Colon (tissue), 2 donors: ENCODE data around the gene FRY.

ENCODE experiments used
- FAIRE-seq: peaks from 2 replicates; lab custom pipeline; 2012; peaks lifted over from hg19 to GRCh38; lab: Jason Lieb, UNC
- donor health status: control.
- donor health status: control.

The FRY gene

GRCh38 chr13:32262165-32262564 lies 230.6 kb downstream of the FRY start:
- no peak for FAIRE-seq

GRCh38 chr13:32262619-32263018 lies 231.0 kb downstream of the FRY start:
- no peak for FAIRE-seq

- FAIRE-seq: no peak
These were observed 232.8 kb downstream of the FRY start for GRCh38 chr13:32264407-32264806.

- FAIRE-seq: no peak
These were observed 234.2 kb downstream of the FRY start for GRCh38 chr13:32265726-32266125.

GRCh38 chr13:32266130-32266529 lies 234.6 kb downstream of the FRY start:
- FAIRE-seq: no peak

GRCh38 chr13:32267836-32268439 lies 236.4 kb downstream of the FRY start:
- no peak for FAIRE-seq

- FAIRE-seq: no peak
These were observed 240.6 kb downstream of the FRY start for GRCh38 chr13:32272021-32272683.

- no peak for FAIRE-seq
These were observed 246.3 kb downstream of the FRY start for GRCh38 chr13:32277839-32278238.

- no peak for FAIRE-seq
These were observed 246.9 kb downstream of the FRY start for GRCh38 chr13:32278426-32278825.

- no peak for FAIRE-seq
These were observed 249.5 kb downstream of the FRY start for GRCh38 chr13:32281096-32281495.

GRCh38 chr13:32282096-32282711 lies 250.6 kb downstream of the FRY start:
- FAIRE-seq: no peak

- no peak for FAIRE-seq
These were observed 253.5 kb downstream of the FRY start for GRCh38 chr13:32284927-32285632.

- FAIRE-seq: no peak
These were observed 254.0 kb downstream of the FRY start for GRCh38 chr13:32285633-32285965.

GRCh38 chr13:32297206-32297605 lies 265.6 kb downstream of the FRY start:
- no peak for FAIRE-seq

- FAIRE-seq: no peak
These were observed 267.1 kb downstream of the FRY start for GRCh38 chr13:32298695-32299094.

GRCh38 chr13:32299893-32300292 lies 268.3 kb downstream of the FRY start:
- no peak for FAIRE-seq

GRCh38 chr13:32300406-32300805 lies 268.8 kb downstream of the FRY start:
- FAIRE-seq: no peak

- no peak for FAIRE-seq
These were observed 269.3 kb downstream of the FRY start for GRCh38 chr13:32300920-32301319.

GRCh38 chr13:32302461-32302860 lies 270.9 kb downstream of the FRY start:
- FAIRE-seq: no peak

GRCh38 chr13:32305646-32306045 lies 274.1 kb downstream of the FRY start:
- FAIRE-seq: no peak

GRCh38 chr13:32309312-32310133 lies 277.9 kb downstream of the FRY start:
- FAIRE-seq: no peak

- FAIRE-seq: no peak
These were observed 278.6 kb downstream of the FRY start for GRCh38 chr13:32310134-32310706.
